HuH-7 (cell line): ENCODE data around the gene KIN.
A peak's percentile ranks its signal among the peaks of the same experiment; 100 is the strongest.
"Not testable (repeated sequence)": the region's sequence is repeated elsewhere in the genome, so short reads cannot be mapped to it uniquely, and the experiment has no call there.

Source experiments
- DNase-seq: peaks from one replicate; pipeline ENCODE4 v3.0.0; 2011; ENCODE audit warnings: low spot score

The KIN gene

GRCh38 chr10:7794251-7795026, 6.6 kb upstream of the KIN start:
- no peak for DNase-seq

- DNase-seq, result no peak
These were observed 4.7 kb upstream of the KIN start for GRCh38 chr10:7792541-7792940.

- peak; percentile 25 for DNase-seq
These were observed 1.6 kb upstream of the KIN start for GRCh38 chr10:7789390-7789789.

- DNase-seq, result peak; percentile 35
These were observed 970 bp upstream of the KIN start for GRCh38 chr10:7788639-7789286.

GRCh38 chr10:7787150-7787856, 490 bp downstream of the KIN start:
- DNase-seq, result peak; percentile 20

GRCh38 chr10:7786430-7786829, 1.4 kb downstream of the KIN start:
- DNase-seq, result no peak

GRCh38 chr10:7782194-7782593, 5.6 kb downstream of the KIN start:
- DNase-seq, result not testable (repeated sequence)

GRCh38 chr10:7776777-7777176, 11.0 kb downstream of the KIN start:
- DNase-seq, result no peak

GRCh38 chr10:7773845-7774801, 13.7 kb downstream of the KIN start:
- no peak for DNase-seq

GRCh38 chr10:7768417-7768816, 19.4 kb downstream of the KIN start:
- no peak for DNase-seq

GRCh38 chr10:7767209-7767608, 20.6 kb downstream of the KIN start:
- no peak for DNase-seq

GRCh38 chr10:7766241-7766640, 21.6 kb downstream of the KIN start:
- no peak for DNase-seq

- no peak for DNase-seq
These were observed 23.9 kb downstream of the KIN start for GRCh38 chr10:7763929-7764328.

- peak; percentile 43 for DNase-seq
These were observed 31.3 kb downstream of the KIN start for GRCh38 chr10:7756360-7756992.

- no peak for DNase-seq
These were observed 32.7 kb downstream of the KIN start for GRCh38 chr10:7755103-7755502.

GRCh38 chr10:7752251-7752650, 35.5 kb downstream of the KIN start:
- no peak for DNase-seq

GRCh38 chr10:7750222-7750621, 37.6 kb downstream of the KIN start:
- no peak for DNase-seq

GRCh38 chr10:7748637-7749036, 39.2 kb downstream of the KIN start:
- not testable (repeated sequence) for DNase-seq

- DNase-seq, result no peak
These were observed 43.5 kb downstream of the KIN start for GRCh38 chr10:7744307-7744706.

GRCh38 chr10:7738536-7739407, 49.0 kb downstream of the KIN start:
- DNase-seq, result no peak
